Measurements from ENCODE around the gene TBX21. TPM values are rescaled to one million over a fixed set of nuclear protein-coding genes. Genes with fewer than 3 reads are reported as not detected.

The TBX21 gene
- total RNA-seq, 1 experiment from 2014 or later = not detected

DNA sequence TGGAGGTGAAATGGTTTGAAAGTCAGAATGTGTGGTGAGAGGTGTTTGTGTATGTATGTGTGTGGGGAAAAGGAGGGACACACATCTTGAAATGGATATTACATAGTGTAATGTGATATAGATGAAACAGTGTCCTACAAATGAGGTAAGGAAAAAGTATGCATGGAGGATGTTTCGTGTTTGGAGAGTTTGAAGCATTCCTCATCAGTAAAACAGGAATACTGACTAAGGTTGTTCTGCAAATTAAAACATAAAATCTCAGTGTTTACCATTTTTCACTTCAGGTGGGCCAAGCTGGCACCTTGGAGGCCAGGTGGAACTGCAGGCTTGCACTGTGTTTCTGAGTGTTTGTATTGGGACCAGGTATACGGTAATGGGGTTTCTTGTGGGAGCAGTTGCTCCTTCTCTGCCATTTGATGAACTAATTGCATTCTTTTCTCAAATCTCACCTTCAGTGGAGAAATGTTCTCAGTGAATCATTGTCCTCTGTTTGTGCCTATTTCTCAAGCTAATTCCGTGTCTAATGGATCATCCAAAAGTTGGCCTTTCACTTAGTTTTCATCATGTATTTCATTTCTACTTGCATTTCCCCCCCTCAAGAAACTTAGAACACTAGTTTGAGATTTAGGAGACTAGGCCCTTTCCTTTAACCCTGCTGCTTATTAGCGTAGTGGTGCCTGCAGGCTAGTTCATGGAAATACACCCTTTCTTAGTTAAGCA is 47.3 kb upstream of the TBX21 start:
- Mint-ChIP-seq H3K4me1 (ENCODE audit: insufficient read depth, unreplicated experiment) (peaks cover 15% of the 10 kb centered on the region), H3K27ac (ENCODE audit: low read depth, unreplicated experiment) (no peak overlapping the region), H3K4me3 (ENCODE audit: unreplicated experiment) (no peak overlapping the region), H3K36me3 (ENCODE audit: insufficient read depth, unreplicated experiment) (peaks cover 54% of the 10 kb centered on the region), H3K9me3 (ENCODE audit: unreplicated experiment) (no peaks in the 10 kb centered on the region), H3K27me3 (ENCODE audit: insufficient read depth, unreplicated experiment) (no peaks in the 10 kb centered on the region)
- CTCF ChIA-PET = no interaction called here
- POLR2A ChIA-PET = interaction anchor here (0.6 to 1.4 kb wide), 4 partner anchors 12 to 84 kb away, joined by 3 to 5 read pairs (median 3); no protein-coding TSS in a partner anchor
- no peak for DNase-seq (ENCODE audit: unreplicated experiment)
- BruUV-seq (replicated peaks) = no TSS peak
- intact Hi-C loops (cut with micrococcal nuclease) = no loop called here
- TF ChIP-seq, protein P1, sequence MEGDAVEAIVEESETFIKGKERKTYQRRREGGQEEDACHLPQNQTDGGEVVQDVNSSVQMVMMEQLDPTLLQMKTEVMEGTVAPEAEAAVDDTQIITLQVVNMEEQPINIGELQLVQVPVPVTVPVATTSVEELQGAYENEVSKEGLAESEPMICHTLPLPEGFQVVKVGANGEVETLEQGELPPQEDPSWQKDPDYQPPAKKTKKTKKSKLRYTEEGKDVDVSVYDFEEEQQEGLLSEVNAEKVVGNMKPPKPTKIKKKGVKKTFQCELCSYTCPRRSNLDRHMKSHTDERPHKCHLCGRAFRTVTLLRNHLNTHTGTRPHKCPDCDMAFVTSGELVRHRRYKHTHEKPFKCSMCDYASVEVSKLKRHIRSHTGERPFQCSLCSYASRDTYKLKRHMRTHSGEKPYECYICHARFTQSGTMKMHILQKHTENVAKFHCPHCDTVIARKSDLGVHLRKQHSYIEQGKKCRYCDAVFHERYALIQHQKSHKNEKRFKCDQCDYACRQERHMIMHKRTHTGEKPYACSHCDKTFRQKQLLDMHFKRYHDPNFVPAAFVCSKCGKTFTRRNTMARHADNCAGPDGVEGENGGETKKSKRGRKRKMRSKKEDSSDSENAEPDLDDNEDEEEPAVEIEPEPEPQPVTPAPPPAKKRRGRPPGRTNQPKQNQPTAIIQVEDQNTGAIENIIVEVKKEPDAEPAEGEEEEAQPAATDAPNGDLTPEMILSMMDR (IDR thresholded peaks at IDR 0.05; ENCODE audit: unreplicated experiment) = no peak

DNA sequence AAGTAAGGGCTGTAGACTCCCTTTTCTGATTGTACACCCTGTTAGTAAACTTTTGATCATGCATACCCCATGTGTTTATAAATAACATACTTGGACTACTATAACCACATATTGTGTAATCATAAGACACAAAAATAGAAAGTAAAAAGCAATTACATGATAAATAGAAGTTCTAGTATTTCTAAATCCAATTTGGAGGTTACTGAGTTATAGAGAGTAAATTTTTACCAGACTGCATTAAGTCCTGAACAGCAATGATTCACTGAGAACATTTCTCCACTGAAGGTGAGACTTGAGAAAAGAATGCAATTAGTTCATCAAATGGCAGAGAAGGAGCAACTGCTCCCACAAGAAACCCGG is 46.8 kb upstream of the TBX21 start:
- TF ChIP-seq, protein P1 (IDR thresholded peaks at IDR 0.05; ENCODE audit: unreplicated experiment) = no peak
- ChIA-PET POLR2A (interaction anchor here (0.6 to 0.7 kb wide), 2 partner anchors 28 to 84 kb away, joined by 3 to 5 read pairs; no protein-coding TSS in a partner anchor), CTCF (no interaction called here)
- Mint-ChIP-seq H3K4me1 (ENCODE audit: insufficient read depth, unreplicated experiment) (peaks cover 15% of the 10 kb centered on the region), H3K36me3 (ENCODE audit: insufficient read depth, unreplicated experiment) (peaks cover 48% of the 10 kb centered on the region), H3K9me3 (ENCODE audit: unreplicated experiment) (no peaks in the 10 kb centered on the region), H3K4me3 (ENCODE audit: unreplicated experiment) (no peak overlapping the region), H3K27ac (ENCODE audit: low read depth, unreplicated experiment) (no peak overlapping the region), H3K27me3 (ENCODE audit: insufficient read depth, unreplicated experiment) (no peaks in the 10 kb centered on the region)
- DNase-seq (ENCODE audit: unreplicated experiment) = no peak
- no TSS peak for BruUV-seq (replicated peaks)
- intact Hi-C loops (cut with micrococcal nuclease) = no loop called here

DNA sequence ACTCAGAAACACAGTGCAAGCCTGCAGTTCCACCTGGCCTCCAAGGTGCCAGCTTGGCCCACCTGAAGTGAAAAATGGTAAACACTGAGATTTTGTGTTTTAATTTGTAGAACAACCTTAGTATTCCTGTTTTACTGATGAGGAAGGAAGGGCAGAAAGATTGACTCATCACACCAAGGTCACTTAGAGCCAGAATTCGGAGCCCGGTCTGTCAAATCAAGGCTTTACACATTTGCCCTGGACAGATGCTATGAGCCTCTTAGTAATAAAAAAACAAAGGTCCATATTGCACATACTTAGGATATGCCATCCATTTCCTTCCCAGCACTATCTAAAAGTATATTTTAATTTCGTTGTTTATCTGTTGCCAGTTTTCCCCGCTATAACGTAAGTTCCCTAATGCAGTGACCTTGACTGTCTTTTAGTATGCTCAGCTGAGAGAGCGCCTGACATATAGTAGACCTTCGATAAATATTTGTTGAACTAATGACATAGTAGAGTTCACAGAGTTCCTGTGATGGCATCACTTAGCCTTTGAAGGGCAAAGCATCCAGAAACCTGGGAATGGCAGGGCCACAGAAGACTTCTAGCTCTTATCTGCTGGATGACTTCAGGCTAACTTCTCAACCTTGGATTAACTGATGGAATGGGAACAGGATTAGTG is 46.2 kb upstream of the TBX21 start:
- TF ChIP-seq, protein P1 (IDR thresholded peaks at IDR 0.05; ENCODE audit: unreplicated experiment) = no peak
- H3K4me1 Mint-ChIP-seq (ENCODE audit: insufficient read depth, unreplicated experiment) = peaks cover 15% of the 10 kb centered on the region
- intact Hi-C loops (cut with micrococcal nuclease) = no loop called here
- no peak overlapping the region for H3K4me3 Mint-ChIP-seq (ENCODE audit: unreplicated experiment)
- CTCF ChIA-PET = interaction anchor here (1.1 kb wide), 1 partner anchor 17 kb away, joined by 5 read pairs; no protein-coding TSS in a partner anchor
- DNase-seq (ENCODE audit: unreplicated experiment) = no peak
- H3K36me3 Mint-ChIP-seq (ENCODE audit: insufficient read depth, unreplicated experiment) = peaks cover 43% of the 10 kb centered on the region
- no peak overlapping the region for H3K27ac Mint-ChIP-seq (ENCODE audit: low read depth, unreplicated experiment)
- peaks cover 5% of the 10 kb centered on the region for H3K27me3 Mint-ChIP-seq (ENCODE audit: insufficient read depth, unreplicated experiment)
- POLR2A ChIA-PET = interaction anchor here (0.6 to 1.4 kb wide), 4 partner anchors 10 to 83 kb away, joined by 3 to 4 read pairs (median 3); no protein-coding TSS in a partner anchor
- BruUV-seq (replicated peaks) = no TSS peak
- no peaks in the 10 kb centered on the region for H3K9me3 Mint-ChIP-seq (ENCODE audit: unreplicated experiment)

DNA sequence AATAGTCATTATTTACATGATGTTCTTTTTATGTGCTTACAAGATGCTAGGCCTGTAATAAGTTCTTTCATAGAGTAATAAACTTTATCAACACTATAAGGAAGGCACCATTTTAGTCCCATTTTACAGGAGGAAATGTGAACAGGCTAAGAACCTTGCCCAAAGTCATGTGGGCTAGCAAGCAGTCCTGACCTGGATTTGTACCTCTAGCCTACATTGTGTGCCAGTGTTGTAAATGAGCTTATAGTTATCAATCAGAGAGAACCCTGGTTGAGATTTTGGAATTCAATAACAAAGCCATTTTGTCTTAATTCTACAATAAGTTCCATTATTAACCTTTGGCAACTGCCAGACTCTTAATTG is 45.7 kb upstream of the TBX21 start:
- H3K36me3 Mint-ChIP-seq (ENCODE audit: insufficient read depth, unreplicated experiment) = peaks cover 38% of the 10 kb centered on the region
- H3K27me3 Mint-ChIP-seq (ENCODE audit: insufficient read depth, unreplicated experiment) = peaks cover 10% of the 10 kb centered on the region
- ChIA-PET CTCF (interaction anchor here (1.0 to 1.4 kb wide), 3 partner anchors 10 to 114 kb away, joined by 3 to 5 read pairs (median 5); no protein-coding TSS in a partner anchor), POLR2A (interaction anchor here (0.5 to 1.4 kb wide), 4 partner anchors 10 to 44 kb away, joined by 3 to 4 read pairs (median 3); no protein-coding TSS in a partner anchor)
- H3K4me1 Mint-ChIP-seq (ENCODE audit: insufficient read depth, unreplicated experiment) = peaks cover 15% of the 10 kb centered on the region
- no peak overlapping the region for H3K4me3 Mint-ChIP-seq (ENCODE audit: unreplicated experiment)
- H3K27ac Mint-ChIP-seq (ENCODE audit: low read depth, unreplicated experiment) = no peak overlapping the region
- no peak for DNase-seq (ENCODE audit: unreplicated experiment)
- TF ChIP-seq, protein P1 (IDR thresholded peaks at IDR 0.05; ENCODE audit: unreplicated experiment) = no peak
- no TSS peak for BruUV-seq (replicated peaks)
- intact Hi-C loops (cut with micrococcal nuclease) = no loop called here
- H3K9me3 Mint-ChIP-seq (ENCODE audit: unreplicated experiment) = no peaks in the 10 kb centered on the region
